ENCODE measurements around the gene KLHL12.

GRCh38 chr1:202862679-202863560 lies 64.1 kb downstream of the KLHL12 start:
- TF ChIP-seq, protein P1, sequence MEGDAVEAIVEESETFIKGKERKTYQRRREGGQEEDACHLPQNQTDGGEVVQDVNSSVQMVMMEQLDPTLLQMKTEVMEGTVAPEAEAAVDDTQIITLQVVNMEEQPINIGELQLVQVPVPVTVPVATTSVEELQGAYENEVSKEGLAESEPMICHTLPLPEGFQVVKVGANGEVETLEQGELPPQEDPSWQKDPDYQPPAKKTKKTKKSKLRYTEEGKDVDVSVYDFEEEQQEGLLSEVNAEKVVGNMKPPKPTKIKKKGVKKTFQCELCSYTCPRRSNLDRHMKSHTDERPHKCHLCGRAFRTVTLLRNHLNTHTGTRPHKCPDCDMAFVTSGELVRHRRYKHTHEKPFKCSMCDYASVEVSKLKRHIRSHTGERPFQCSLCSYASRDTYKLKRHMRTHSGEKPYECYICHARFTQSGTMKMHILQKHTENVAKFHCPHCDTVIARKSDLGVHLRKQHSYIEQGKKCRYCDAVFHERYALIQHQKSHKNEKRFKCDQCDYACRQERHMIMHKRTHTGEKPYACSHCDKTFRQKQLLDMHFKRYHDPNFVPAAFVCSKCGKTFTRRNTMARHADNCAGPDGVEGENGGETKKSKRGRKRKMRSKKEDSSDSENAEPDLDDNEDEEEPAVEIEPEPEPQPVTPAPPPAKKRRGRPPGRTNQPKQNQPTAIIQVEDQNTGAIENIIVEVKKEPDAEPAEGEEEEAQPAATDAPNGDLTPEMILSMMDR (IDR thresholded peaks at IDR 0.05), result no peak
- no peak for TF ChIP-seq POLR2A (IDR thresholded peaks at IDR 0.05)

Measured in testis (tissue), 2 donors.